ENCODE data around the gene WFS1.
A peak's percentile ranks its signal among the peaks of the same experiment; 100 is the strongest.

The WFS1 gene

DNA sequence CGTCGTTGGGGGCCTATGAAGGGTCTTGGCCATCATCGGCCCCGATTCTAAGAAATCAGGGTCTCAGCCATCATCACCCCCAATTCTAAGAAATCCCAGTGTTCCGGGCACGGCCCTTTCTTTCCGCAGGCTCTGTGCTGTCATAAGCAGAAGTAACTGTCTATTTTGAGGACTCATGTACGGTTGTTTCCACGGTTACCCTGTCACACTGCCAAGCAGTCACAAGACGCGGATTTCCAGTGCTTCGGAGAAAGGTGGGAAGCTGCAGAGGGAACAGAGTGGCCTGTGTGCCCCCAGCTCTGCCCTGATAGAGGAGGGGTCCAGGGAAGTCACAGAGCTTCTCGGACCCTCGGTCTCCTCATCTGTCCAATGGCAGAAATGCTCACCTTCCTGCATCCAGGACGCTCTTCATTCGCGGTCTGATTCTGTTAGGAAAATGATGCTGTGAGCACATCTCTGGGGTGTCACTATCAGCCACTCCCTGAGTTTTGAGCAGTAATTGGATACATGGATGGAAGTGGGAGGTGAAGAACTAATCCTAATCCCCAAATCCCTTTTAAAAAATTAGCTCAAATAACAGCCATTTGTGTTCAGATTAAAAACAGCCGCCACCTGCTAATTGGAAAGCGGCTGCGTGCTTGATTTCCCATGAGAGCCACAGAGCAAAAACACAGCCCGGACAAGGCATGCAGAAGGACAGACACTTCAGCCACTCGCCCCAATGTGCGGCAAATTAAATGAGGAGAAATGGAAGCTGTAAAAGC, 73.1 kb downstream of the WFS1 start:
- H3K4me3 ChIP-seq (replicated peaks in 1 of 2; ENCODE audit: low read depth in 2 of 2, low read length in 2 of 2), result no peak overlapping the region
- TF ChIP-seq, protein P1, sequence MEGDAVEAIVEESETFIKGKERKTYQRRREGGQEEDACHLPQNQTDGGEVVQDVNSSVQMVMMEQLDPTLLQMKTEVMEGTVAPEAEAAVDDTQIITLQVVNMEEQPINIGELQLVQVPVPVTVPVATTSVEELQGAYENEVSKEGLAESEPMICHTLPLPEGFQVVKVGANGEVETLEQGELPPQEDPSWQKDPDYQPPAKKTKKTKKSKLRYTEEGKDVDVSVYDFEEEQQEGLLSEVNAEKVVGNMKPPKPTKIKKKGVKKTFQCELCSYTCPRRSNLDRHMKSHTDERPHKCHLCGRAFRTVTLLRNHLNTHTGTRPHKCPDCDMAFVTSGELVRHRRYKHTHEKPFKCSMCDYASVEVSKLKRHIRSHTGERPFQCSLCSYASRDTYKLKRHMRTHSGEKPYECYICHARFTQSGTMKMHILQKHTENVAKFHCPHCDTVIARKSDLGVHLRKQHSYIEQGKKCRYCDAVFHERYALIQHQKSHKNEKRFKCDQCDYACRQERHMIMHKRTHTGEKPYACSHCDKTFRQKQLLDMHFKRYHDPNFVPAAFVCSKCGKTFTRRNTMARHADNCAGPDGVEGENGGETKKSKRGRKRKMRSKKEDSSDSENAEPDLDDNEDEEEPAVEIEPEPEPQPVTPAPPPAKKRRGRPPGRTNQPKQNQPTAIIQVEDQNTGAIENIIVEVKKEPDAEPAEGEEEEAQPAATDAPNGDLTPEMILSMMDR (IDR thresholded peaks at IDR 0.05; ENCODE audit: low read depth, low read length), result no peak
- peak; percentile 31 to 38 for DNase-seq (ENCODE audit: low read depth in 2 of 2)

DNA sequence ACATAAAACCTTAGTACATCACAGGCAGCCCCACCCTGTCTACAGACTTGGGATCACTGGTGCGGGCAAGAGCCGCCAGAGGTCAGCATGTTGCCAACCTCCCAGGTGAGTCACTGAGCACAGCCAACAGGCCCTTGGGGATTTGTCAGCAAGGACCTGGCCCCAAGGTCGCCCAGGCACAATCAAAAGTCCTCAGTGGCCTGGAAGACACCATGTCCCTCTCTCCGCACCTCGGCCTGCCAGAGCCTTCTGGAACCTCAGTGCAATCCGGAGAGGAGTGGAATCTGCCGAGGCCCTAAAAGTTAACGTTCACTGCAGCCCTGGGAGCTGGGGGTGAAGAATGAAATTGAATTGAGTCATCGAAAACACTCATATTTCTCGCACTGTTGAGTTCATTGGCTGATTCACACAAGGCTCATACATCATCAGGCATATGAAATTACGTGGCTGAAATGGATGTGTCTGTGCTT, 74.3 kb downstream of the WFS1 start:
- TF ChIP-seq, protein P1 (IDR thresholded peaks at IDR 0.05; ENCODE audit: low read depth, low read length), result no peak
- peak in 1 of 2 donors; percentile 86 for DNase-seq (ENCODE audit: low read depth in 2 of 2)
- H3K4me3 ChIP-seq (replicated peaks in 1 of 2; ENCODE audit: low read depth in 2 of 2, low read length in 2 of 2), result no peak overlapping the region

DNA sequence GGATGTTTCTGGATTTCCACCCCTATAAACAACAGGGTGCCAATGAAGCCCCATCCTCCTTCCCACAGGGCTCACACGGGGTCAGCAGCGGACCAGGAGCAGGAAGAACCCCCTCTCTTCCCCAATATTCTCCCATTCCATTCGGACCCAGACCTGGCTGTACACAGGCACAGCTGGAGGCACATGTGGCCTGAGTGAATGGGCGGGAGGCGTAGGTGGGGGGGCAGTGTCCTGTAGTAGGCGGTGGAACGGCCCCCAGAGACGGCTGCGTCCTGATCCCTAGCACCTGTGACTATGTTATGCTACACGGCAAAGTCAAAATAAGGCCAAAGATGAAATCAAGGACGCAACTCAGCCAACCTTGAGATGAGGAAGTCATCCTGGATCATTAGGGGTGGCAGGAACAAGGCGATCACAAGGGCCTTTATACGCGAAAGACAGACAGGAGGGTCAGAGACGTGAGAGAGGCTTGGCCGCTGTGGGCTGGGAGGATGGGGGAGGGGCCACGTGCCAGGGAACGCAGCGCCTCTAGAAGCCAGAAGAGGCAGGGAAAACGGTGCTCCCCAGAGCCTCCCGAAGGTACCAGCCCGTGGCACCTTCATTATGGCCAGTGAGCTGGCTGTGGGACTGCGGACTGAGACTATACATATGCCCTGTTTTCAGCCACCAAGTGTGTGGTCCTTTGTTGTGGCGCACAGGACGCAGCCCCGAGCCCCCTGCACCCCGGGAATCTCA, 75.6 kb downstream of the WFS1 start:
- DNase-seq (ENCODE audit: low read depth in 2 of 2), result no peak
- TF ChIP-seq, protein P1 (IDR thresholded peaks at IDR 0.05; ENCODE audit: low read depth, low read length), result no peak
- no peak overlapping the region for H3K4me3 ChIP-seq (replicated peaks in 1 of 2; ENCODE audit: low read depth in 2 of 2, low read length in 2 of 2)

DNA sequence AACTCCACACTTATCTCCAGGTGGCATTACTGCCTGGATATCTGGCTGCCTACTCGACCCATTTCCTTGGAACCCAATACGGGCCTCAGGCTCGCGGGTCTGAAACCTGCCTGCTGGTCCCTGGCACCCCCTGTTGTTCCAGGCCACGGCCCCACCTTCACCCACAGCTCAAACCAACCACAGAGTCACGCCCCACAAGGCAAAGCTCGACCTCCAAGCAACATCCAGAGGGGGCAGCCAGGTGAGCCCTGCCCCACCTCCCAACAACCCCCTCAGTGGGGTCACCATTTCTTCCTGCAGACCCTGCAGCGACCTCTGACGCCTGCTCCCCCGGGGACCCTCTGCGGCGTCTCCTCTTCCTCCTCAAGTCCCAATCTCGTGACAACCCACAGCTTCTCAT, 76.2 kb downstream of the WFS1 start:
- no peak overlapping the region for H3K4me3 ChIP-seq (replicated peaks in 1 of 2; ENCODE audit: low read depth in 2 of 2, low read length in 2 of 2)
- TF ChIP-seq, protein P1 (IDR thresholded peaks at IDR 0.05; ENCODE audit: low read depth, low read length), result no peak
- DNase-seq (ENCODE audit: low read depth in 2 of 2), result no peak

DNA sequence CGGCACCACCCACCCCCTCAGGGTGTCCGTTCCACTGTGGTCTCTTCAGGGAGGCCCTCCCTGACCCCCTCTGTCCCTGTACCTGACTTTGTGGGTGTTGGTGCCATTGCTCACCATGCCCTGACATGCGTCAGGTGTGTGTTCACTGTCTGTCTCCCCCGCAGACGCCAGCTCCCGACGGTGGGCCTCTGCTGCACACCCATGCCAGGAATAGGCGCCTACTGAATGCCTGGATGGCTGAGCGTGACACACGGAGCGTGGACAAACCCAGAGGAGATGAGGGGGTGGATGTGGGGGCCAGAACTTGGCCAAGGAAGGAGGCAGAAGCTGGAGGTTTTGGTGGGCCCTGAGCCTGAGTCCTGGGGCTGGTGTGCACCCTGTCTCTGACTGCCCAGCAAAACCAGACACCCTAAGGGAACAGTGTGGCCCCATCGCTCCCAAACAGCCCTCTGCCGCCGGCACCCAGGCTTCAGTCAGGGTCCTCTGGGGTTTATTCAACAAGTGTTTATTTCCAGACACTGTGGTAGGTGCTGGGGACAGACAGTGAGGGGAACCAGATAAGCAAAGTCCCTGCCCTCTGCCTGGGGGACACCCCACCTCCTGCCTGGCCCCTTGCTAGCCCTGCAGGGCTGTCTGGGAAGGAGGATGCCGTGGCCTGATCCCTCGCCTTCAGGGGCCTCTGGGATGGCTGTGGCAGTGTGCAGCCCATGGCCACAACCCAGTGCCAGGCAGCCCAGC, 76.9 kb downstream of the WFS1 start:
- no peak for DNase-seq (ENCODE audit: low read depth in 2 of 2)
- TF ChIP-seq, protein P1 (IDR thresholded peaks at IDR 0.05; ENCODE audit: low read depth, low read length), result no peak

DNA sequence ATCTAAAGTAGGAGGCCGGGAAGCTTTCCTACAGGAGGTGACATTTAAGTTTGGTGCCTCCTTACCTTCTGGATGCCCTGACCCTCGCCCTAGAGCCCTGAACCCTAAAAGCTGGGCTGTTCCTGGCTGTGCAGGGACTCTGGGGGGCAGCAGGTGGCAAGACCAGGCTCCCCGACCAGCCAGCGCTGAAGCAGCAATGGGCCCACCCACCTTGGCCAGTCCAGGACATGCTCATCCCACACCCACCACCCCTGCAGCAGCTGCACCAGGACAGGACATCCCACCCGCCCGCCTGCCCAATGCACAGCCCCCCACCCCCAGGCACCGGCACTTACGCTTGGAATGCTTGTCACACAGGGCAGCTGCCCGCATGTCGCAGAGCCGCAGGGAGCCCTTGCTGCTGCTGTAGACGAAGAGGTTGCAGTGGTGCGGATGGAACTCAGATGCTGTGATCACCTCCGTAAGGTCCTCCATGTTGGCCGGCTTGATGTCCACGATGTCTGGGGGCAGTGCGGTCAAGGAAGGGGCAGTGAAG, 77.9 kb downstream of the WFS1 start:
- TF ChIP-seq, protein P1 (IDR thresholded peaks at IDR 0.05; ENCODE audit: low read depth, low read length), result no peak
- H3K4me3 ChIP-seq (replicated peaks in 1 of 2; ENCODE audit: low read depth in 2 of 2, low read length in 2 of 2), result no peak overlapping the region
- no peak for DNase-seq (ENCODE audit: low read depth in 2 of 2)

More for the DNA sequence above, 76.9 kb downstream of the WFS1 start:
- no peak overlapping the region for H3K4me3 ChIP-seq (replicated peaks in 1 of 2; ENCODE audit: low read depth in 2 of 2, low read length in 2 of 2)

All from cardiac fibroblast (primary cell).